ENCODE data around the gene PTPN14.
"Not testable (repeated sequence)": the region's sequence is repeated elsewhere in the genome, so short reads cannot be mapped to it uniquely, and the experiment has no call there.

Gene PTPN14

DNA sequence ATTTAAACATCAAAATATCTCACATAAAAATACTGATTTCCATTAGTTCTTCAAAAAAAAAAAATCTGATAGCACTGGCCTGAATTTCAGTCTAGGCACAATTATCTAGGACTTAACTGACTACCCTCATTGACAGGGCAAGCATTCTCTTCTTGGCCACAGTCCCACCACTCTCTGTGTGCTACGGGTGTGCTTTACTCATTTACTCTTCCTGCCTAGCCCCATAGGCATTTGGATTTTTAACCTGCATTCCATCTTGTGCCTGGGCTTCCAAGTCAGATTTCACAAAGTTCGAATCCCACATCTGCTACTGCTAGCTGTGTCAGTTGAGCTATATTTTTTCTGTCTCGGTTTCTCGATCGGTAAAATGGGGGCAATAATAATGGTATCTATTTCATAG lies 38.0 kb downstream of the PTPN14 start:
- ATAC-seq, result no peak
- H3K4me1 Mint-ChIP-seq, result no peaks in the 10 kb centered on the region
- H3K4me3 Mint-ChIP-seq, result no peak overlapping the region
- H3K36me3 Mint-ChIP-seq, result no peaks in the 10 kb centered on the region
- DNase-seq (ENCODE audit: low spot score in 2 of 2), result no peak
- no peak overlapping the region for H3K27ac Mint-ChIP-seq
- no peaks in the 10 kb centered on the region for H3K9me3 Mint-ChIP-seq

DNA sequence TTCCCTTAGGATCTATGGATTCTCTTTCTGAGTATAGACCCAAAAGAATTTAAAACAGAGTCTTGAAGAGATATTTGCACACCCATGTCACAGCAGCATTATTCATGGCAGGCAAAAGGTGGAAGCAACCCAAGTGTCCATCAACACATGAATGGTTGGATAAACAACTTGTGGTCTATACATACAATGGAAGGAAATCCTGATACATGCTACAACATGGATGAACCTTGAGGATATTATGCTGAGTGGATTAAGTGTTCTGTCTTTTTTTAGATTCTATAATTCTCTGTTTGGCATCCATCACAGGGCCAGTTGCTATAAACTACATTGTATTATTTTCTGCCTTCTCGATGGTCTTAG lies 39.8 kb downstream of the PTPN14 start:
- no peak for DNase-seq (ENCODE audit: low spot score in 2 of 2)
- Mint-ChIP-seq H3K27ac (no peak overlapping the region), H3K4me3 (no peak overlapping the region), H3K4me1 (no peaks in the 10 kb centered on the region), H3K9me3 (no peaks in the 10 kb centered on the region), H3K36me3 (no peaks in the 10 kb centered on the region)
- no peak for ATAC-seq

GRCh38 chr1:214510914-214511638 lies 40.3 kb downstream of the PTPN14 start:
- ATAC-seq (no peak), DNase-seq (ENCODE audit: low spot score in 2 of 2) (no peak)
- Mint-ChIP-seq H3K27ac (no peak overlapping the region), H3K4me3 (no peak overlapping the region), H3K9me3 (no peaks in the 10 kb centered on the region), H3K4me1 (no peaks in the 10 kb centered on the region), H3K36me3 (no peaks in the 10 kb centered on the region)

GRCh38 chr1:214510477-214510876 lies 40.9 kb downstream of the PTPN14 start:
- H3K9me3 Mint-ChIP-seq, result no peaks in the 10 kb centered on the region
- DNase-seq (ENCODE audit: low spot score in 2 of 2) (no peak), ATAC-seq (no peak)
- no peaks in the 10 kb centered on the region for H3K4me1 Mint-ChIP-seq
- no peak overlapping the region for H3K27ac Mint-ChIP-seq
- H3K36me3 Mint-ChIP-seq, result no peaks in the 10 kb centered on the region
- H3K4me3 Mint-ChIP-seq, result no peak overlapping the region

DNA sequence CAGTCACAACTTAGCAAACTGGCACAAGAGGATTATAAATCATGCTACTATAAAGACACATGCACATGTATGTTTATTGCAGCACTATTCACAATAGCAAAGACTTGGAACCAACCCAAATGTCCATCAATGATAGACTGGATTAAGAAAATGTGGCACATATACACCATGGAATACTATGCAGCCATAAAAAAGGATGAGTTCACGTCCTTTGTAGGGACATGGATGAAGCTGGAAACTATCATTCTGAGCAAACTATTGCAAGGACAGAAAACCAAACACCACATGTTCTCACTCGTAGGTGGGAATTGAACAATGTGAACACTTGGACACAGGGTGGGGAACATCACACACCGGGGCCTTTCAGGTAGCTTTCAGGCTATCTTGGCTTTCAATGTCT lies 41.8 kb downstream of the PTPN14 start:
- not testable (repeated sequence) for H3K27ac Mint-ChIP-seq; ATAC-seq; H3K36me3 Mint-ChIP-seq; H3K9me3 Mint-ChIP-seq; H3K4me1 Mint-ChIP-seq; DNase-seq (ENCODE audit: low spot score in 2 of 2); H3K4me3 Mint-ChIP-seq

DNA sequence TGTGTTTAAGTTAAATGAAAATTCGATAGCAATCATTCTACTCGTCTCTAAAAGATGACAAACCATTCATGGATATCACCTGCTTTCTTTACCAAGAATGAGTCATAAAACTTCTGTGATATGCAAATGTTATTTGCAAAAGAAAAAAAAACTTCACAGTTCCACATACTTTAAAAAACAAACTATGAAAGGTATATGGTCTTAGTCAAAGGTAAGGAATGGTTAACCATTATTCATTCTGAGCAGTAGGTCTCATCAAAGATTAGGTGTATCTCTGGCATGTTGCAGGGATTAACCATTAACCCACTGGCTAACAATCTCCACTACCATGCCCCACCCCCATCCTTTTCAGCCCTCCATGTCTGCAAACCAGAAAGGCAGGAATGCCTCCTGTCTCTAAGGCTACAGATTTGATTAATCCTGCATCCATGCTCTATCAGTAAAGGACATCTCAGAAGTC lies 44.4 kb downstream of the PTPN14 start:
- Mint-ChIP-seq H3K9me3 (no peaks in the 10 kb centered on the region), H3K4me1 (no peaks in the 10 kb centered on the region), H3K4me3 (no peak overlapping the region), H3K36me3 (no peaks in the 10 kb centered on the region), H3K27ac (no peak overlapping the region)
- DNase-seq (ENCODE audit: low spot score in 2 of 2) (no peak), ATAC-seq (no peak)

DNA sequence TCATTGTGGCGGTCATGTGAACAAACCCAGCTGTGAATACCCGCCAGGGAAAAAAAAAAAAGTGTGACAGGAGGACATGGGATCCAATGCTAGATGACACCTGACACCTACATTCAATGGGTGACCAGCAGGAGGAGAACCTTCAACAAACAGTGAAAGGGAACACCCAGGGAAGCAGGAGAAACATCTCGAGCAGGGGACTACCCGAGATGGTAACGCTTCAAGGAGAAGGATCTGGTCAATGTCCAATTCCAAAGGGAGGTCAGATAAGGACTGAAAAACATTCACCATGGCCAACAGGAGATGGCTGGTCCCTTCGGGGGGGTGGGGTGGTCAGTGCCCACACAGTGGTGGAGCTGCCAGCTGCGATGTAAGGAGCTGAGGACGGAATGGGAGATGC lies 46.3 kb downstream of the PTPN14 start:
- DNase-seq (ENCODE audit: low spot score in 2 of 2) (no peak), ATAC-seq (no peak)
- no peaks in the 10 kb centered on the region for H3K4me1 Mint-ChIP-seq

DNA sequence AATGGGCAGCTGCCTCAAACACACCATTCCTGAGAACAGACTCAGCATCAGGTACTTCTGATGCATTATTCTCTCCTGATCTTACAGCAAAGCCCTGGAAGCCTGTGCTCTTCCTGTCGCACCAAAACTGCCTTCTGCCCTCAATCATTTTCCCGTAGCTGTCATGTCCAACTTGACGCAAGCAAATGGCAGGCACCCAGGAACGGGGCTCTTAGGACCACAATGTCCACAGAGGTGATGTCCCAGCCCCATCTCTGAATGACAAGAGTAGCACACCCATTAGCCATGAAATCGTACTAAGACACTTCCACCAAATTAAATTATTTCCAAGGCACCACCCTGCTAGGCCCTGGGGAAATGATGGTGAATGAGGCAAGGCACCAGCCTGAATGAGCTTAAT lies 47.1 kb downstream of the PTPN14 start:
- ATAC-seq (no peak), DNase-seq (ENCODE audit: low spot score in 2 of 2) (no peak)
- Mint-ChIP-seq H3K27ac (no peak overlapping the region), H3K4me3 (no peak overlapping the region), H3K36me3 (no peaks in the 10 kb centered on the region), H3K9me3 (no peaks in the 10 kb centered on the region), H3K4me1 (no peaks in the 10 kb centered on the region)

More for the DNA sequence above, 46.3 kb downstream of the PTPN14 start:
- no peaks in the 10 kb centered on the region for H3K9me3 Mint-ChIP-seq
- no peaks in the 10 kb centered on the region for H3K36me3 Mint-ChIP-seq
- H3K4me3 Mint-ChIP-seq, result no peak overlapping the region
- H3K27ac Mint-ChIP-seq, result no peak overlapping the region

- Mint-ChIP-seq H3K4me1 (no peaks in the 10 kb centered on the region), H3K9me3 (no peaks in the 10 kb centered on the region), H3K4me3 (no peak overlapping the region), H3K27ac (no peak overlapping the region), H3K36me3 (no peaks in the 10 kb centered on the region)
- DNase-seq (ENCODE audit: low spot score in 2 of 2), result no peak
- ATAC-seq, result no peak
Observed at GRCh38 chr1:214503553-214503952, 47.8 kb downstream of the PTPN14 start.

- DNase-seq (ENCODE audit: low spot score in 2 of 2) (no peak), ATAC-seq (no peak)
- H3K4me3 Mint-ChIP-seq, result no peak overlapping the region
- H3K9me3 Mint-ChIP-seq, result no peaks in the 10 kb centered on the region
- H3K4me1 Mint-ChIP-seq, result no peaks in the 10 kb centered on the region
- no peak overlapping the region for H3K27ac Mint-ChIP-seq
- H3K36me3 Mint-ChIP-seq, result no peaks in the 10 kb centered on the region
Observed at GRCh38 chr1:214500340-214501055, 50.9 kb downstream of the PTPN14 start.

DNA sequence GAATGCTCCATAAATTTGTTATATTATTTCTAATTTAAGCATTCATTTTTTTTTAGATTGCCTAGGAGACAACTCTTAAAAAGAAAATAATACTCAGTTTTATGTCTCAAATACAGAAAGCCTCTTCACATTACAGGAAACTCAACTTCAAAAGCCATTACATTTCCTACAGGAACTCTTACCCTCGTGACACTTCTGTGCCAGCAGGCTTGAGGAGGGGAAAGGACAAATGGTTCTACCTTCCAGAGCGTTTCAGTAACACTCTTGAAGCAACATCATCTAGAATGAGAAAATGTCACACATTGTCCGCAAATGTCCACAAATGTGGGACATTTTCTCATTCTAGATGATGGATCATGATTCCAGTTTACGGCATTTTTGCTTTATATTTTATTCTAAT lies 51.7 kb downstream of the PTPN14 start:
- H3K36me3 Mint-ChIP-seq, result no peaks in the 10 kb centered on the region
- ATAC-seq, result no peak
- H3K9me3 Mint-ChIP-seq, result no peaks in the 10 kb centered on the region

GRCh38 chr1:214498021-214498420 lies 53.4 kb downstream of the PTPN14 start:
- no peak overlapping the region for H3K27ac Mint-ChIP-seq
- no peaks in the 10 kb centered on the region for H3K9me3 Mint-ChIP-seq
- H3K4me3 Mint-ChIP-seq, result no peak overlapping the region
- no peaks in the 10 kb centered on the region for H3K36me3 Mint-ChIP-seq
- ATAC-seq (no peak), DNase-seq (ENCODE audit: low spot score in 2 of 2) (no peak)
- H3K4me1 Mint-ChIP-seq, result no peaks in the 10 kb centered on the region

More for the DNA sequence above, 51.7 kb downstream of the PTPN14 start:
- no peak for DNase-seq (ENCODE audit: low spot score in 2 of 2)
- H3K4me3 Mint-ChIP-seq, result no peak overlapping the region
- no peak overlapping the region for H3K27ac Mint-ChIP-seq
- H3K4me1 Mint-ChIP-seq, result no peaks in the 10 kb centered on the region

DNA sequence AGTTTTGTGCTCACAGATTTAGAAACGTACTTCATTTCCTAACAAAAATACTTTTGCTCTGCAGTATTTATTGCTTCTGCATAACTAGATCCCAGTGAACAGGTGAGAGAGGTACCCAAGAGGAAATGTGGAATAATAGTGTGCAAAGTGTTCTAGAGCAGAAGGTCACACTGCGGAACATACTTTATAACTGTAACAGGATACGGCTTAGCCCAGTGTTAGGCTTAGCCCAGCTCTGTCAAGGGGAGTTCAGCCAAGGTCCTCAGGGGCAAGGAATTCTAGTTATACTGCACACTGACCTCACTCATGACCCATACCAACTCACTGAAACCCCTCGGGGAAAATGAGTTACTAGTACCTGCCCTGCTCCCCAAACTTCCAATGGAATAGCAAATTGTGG lies 55.3 kb downstream of the PTPN14 start:
- no peaks in the 10 kb centered on the region for H3K4me1 Mint-ChIP-seq
- H3K4me3 Mint-ChIP-seq, result no peak overlapping the region
- no peaks in the 10 kb centered on the region for H3K9me3 Mint-ChIP-seq
- ATAC-seq (no peak), DNase-seq (ENCODE audit: low spot score in 2 of 2) (no peak)
- no peaks in the 10 kb centered on the region for H3K36me3 Mint-ChIP-seq
- no peak overlapping the region for H3K27ac Mint-ChIP-seq

- no peak for ATAC-seq
- no peak overlapping the region for H3K4me3 Mint-ChIP-seq
- H3K4me1 Mint-ChIP-seq, result no peaks in the 10 kb centered on the region
- H3K36me3 Mint-ChIP-seq, result no peaks in the 10 kb centered on the region
- no peaks in the 10 kb centered on the region for H3K9me3 Mint-ChIP-seq
- H3K27ac Mint-ChIP-seq, result no peak overlapping the region
- no peak for DNase-seq (ENCODE audit: low spot score in 2 of 2)
Observed at GRCh38 chr1:214494706-214495105, 56.7 kb downstream of the PTPN14 start.

- not testable (repeated sequence) for ATAC-seq; H3K27ac Mint-ChIP-seq; H3K9me3 Mint-ChIP-seq; H3K4me3 Mint-ChIP-seq; H3K4me1 Mint-ChIP-seq; H3K36me3 Mint-ChIP-seq; DNase-seq (ENCODE audit: low spot score in 2 of 2)
Observed at GRCh38 chr1:214494179-214494578, 57.2 kb downstream of the PTPN14 start.

DNA sequence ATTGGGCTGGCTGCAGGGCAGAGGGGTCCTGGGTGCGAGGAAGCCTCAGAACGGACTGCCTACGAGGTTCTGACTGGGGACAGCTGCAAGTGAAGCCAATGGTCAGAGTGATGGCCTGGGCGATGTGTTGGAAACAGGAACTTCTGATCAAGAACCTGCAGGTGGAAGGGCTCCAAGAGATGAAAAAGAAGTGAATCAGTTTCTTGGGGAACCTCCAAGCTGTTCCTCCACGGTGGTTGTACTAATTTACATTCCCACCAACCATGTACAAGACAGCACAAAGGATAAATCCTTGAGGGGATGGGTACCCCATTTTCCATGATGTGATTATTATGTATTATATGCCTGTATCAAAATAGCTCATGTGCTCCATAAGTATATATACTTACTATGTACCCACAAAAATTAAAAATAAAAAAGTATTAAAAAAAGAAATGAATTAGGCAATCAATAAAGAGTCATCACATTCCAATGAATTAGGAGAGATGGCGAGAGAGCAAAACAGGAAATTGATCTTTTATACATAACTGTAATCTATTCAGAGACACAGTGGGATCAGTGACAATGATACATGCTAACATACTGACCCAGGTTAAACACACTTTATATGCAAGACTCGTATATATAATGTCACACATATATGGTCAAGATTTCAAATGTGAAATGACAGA lies 58.1 kb downstream of the PTPN14 start:
- DNase-seq (ENCODE audit: low spot score in 2 of 2) (no peak), ATAC-seq (no peak)
- no peak overlapping the region for H3K27ac Mint-ChIP-seq
- no peaks in the 10 kb centered on the region for H3K4me1 Mint-ChIP-seq
- no peaks in the 10 kb centered on the region for H3K36me3 Mint-ChIP-seq
- H3K4me3 Mint-ChIP-seq, result no peak overlapping the region
- no peaks in the 10 kb centered on the region for H3K9me3 Mint-ChIP-seq
